Fibroblast of skin of right quadriceps (primary cell): ENCODE data around the gene KCNK15.

Source experiments
- DNase-seq: peaks from one replicate; pipeline ENCODE4 v3.0.0-alpha.2; 2013

KCNK15 gene

GRCh38 chr20:44715499-44716308 is 30.0 kb upstream of the KCNK15 start:
- no peak for DNase-seq

DNA sequence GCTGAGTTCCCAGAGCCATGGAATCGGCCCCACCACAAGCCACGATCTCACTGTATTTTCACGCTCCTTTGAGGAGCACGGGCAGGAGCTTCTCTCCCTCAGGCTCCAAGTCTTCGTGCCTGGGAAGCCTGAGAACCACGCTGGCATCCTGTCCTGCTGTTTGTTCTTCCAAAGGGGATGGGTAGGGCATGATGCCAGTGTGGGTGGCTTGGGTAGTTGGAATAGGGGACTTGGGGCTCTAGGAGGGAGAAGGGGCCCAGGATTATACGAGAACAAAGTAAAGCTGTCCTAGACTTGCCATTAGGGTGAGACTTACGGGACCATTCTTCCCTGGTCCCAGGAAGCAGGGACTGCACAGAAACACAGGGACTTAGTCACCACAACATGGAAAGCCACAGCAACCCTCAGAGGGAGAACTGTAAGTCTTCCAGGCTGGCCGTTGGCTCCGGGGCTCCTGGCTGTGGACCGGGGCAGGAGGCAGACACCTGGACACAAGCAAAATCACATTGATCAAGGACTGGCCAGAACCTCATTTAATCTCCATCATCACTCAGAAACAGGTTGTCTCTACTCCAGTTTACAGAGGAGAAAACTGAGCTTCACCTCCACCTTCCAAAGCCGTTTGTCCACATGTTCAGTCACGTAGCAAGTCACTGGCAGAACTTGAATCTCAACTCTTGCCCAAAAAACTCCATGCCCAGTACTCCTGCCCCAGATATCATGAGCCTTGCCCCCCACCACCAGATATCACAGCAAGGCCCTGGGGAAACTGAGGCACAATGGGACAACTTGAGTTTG is 29.2 kb upstream of the KCNK15 start:
- DNase-seq, result no peak

GRCh38 chr20:44717986-44718385 is 27.7 kb upstream of the KCNK15 start:
- DNase-seq, result no peak

- no peak for DNase-seq
Observed at GRCh38 chr20:44719841-44720240, 25.8 kb upstream of the KCNK15 start.

DNA sequence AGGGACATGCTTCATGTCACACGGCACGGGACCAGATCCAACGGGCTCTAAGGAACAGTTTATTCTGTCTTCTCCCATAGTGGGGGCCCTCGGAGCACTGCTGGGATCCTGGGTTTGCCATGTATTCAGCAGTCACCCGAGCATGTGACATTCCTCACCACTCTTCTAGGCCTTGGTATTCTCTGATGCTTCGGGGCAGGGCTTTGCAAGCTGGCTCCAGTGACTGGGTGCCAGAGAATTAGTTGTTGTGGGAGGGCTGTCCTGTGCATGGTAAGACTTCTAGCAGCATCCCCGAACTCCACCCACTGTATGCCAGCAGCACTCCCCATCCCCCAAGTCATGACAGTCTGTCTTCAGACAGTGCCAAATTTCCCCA is 25.1 kb upstream of the KCNK15 start:
- peak; percentile 77 for DNase-seq

DNA sequence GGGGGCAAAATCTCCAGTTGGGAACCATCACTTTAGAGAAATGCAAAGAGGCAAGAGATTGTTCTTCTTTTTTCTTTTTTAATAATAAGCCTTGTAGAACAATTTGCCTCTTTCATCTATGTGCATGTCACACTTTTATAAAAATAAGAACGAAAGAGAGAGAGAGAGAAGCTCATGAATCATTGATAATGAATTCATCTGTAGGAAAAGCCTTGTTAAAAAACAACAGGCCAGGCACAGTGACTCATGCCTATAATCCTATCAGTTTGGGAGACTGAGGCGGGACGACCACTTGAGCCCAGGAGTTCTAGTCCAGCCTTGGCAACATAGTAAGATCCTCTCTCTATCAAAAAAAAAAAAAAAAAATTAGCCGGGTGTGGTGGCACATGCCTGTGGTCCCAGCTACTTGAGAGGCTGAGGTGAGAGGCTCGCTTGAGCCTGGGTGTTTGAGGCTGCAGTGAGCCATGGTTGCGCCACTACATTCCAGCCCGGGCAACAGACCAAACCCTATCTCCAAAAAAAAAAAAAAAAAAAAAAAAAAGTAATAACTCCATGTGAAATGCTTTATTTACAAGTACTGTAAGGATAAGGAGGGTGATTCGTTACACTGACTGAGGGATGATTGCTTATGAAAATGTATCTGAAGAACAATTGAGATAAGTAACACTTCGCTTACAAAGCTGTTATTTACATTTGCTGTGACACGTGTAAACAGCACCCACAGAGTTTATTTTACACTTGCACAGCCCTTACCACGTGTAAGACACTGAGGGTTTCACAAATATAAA is 24.5 kb upstream of the KCNK15 start:
- DNase-seq, result peak; percentile 88

- DNase-seq, result no peak
Observed at GRCh38 chr20:44721785-44722054, 23.9 kb upstream of the KCNK15 start.

GRCh38 chr20:44722990-44723389 is 22.7 kb upstream of the KCNK15 start:
- DNase-seq, result no peak

GRCh38 chr20:44723391-44723790 is 22.3 kb upstream of the KCNK15 start:
- DNase-seq, result no peak

DNA sequence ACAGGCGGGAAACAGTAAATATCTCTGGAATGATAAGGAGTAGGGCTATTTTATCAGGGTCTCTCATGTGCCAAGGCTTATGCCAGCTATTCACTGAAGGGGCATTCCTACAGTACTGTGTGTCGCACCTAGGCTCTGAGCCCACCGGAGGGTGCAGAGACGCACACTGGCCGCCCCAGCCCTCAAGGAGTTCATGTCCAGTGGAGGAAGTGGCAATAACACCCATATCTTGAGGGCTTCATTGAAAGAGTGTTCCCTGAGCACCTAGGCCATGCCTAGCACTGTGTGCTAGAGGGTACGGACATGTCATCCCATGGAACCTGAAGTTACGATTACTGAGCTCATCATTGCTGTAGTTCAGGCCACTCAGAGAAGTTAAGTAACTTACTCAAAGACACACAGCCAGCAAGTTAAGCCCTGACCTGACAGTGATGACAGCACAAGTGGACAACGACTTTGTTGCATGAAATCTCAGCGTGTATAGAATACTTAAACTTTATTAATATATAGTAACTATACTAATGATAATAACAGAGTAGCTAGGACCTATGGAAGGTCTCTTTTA is 21.8 kb upstream of the KCNK15 start:
- no peak for DNase-seq

DNA sequence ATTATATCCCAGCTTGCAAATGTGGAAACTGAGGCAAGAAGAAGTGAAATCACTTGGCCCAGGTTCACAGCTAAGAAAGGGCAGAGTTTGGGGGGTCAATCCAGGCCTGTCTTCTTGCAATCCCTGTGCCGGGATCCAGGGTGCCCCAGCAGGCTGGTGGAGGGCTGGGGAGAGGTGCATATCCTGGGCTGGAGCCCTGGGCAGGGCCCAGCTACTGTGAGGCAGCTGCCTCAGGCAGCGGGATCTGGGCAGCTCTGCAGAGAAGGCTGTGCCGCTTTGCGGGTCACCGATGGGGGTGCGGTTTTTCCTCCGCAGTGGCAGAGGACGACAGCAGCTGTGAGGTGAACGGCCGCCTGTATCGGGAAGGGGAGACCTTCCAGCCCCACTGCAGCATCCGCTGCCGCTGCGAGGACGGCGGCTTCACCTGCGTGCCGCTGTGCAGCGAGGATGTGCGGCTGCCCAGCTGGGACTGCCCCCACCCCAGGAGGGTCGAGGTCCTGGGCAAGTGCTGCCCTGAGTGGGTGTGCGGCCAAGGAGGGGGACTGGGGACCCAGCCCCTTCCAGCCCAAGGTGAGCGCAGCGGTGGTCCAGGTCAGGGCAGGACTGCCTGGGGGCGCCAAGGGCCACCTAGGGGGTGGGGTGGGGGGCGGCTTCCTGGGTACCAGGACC is 21.1 kb upstream of the KCNK15 start:
- DNase-seq, result no peak

- no peak for DNase-seq
Observed at GRCh38 chr20:44725837-44726236, 19.8 kb upstream of the KCNK15 start.

- DNase-seq, result no peak
Observed at GRCh38 chr20:44727039-44727438, 18.6 kb upstream of the KCNK15 start.

DNA sequence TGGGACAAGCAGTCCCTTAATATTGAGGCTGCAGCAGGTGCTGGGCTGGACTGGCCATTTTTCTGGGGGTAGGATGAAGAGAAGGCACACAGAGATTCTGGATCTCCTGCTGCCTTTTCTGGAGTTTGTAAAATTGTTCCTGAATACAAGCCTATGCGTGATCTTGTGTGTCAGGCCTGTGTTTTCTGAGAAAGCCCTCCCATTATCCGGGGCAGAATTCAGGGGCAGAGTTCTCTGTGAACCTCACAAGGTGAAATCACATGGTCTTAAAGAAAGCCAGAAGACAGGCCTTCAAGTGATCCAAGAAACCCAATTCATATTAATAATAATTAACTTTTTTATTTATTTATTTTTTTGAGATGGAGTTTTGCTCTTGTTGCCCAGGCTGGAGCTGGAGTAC is 18.0 kb upstream of the KCNK15 start:
- DNase-seq, result no peak

GRCh38 chr20:44728801-44729443 is 16.7 kb upstream of the KCNK15 start:
- peak; percentile 87 for DNase-seq

DNA sequence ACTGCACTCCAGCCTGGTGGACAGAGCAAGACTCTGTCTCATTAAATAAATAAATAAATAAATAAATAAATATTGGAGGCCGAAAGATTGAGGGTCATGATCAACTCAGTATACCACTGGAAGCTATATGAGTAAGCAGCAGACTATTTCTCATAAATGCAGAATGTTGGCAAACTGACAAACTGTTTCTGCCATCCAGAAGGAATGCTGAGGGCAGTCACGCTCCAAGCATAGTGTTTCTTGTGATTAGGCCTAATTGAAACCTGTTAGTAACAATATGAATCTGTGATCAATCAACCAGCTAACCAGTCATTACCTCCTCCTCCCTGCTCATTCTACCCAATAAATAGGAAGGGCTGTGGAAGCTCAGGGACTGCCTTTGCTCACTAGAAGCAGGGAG is 15.2 kb upstream of the KCNK15 start:
- peak; percentile 97 for DNase-seq

- DNase-seq, result no peak
Observed at GRCh38 chr20:44731657-44732056, 14.0 kb upstream of the KCNK15 start.

DNA sequence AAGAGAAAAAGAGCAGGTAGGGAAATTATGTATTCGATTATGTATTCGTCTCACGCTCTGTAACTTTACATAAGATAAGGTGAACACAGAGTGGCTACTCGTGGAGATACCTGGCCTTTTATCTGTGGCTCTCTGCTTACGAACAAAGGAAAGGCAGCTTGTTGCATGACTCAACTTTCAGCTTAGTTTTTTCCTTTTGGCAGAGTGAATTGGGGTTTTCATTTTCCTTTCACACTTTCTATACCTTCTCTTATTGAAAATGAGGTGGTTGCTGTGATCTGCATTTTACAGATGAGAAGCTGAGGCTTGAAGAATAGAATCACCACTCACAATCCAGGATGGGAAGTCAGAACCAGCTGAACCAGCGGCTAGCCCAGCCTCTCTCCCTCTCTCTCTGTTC is 13.3 kb upstream of the KCNK15 start:
- DNase-seq, result no peak

DNA sequence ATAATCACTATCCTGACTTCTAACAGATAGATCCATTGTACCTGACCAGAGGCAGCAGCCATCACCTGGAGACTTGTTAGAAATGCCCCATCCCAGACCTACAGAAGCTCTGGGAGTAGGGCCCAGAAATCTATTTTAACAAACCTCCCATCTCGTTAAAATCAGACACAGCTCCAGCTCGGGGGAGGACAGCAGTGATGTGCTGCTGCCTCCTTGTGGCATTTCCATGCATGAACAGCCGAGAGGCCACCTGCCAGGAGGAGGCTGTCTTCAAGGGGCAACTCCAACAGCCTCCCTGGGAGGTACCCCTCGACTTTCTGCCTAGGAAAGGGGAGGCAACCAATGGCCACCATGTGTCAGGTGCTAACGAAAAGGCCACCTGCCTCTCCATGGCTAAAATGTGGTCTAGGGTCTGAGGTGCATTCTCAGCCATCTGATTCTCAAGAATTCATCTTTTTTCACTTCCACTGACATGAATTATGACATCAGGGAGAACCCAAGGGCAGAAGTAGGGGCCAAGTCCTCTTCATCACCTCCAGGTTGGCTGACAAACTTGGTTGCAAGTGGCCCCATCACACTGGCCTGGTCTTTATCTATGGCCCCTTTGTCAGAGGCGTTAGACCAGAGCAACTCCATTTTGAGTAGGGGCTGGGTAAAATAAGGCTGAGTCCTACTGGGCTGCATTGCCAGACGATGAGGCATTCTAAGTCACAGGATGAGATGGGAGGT is 12.2 kb upstream of the KCNK15 start:
- DNase-seq, result peak; percentile 67

- peak; percentile 75 for DNase-seq
Observed at GRCh38 chr20:44734938-44735337, 10.7 kb upstream of the KCNK15 start.

- no peak for DNase-seq
Observed at GRCh38 chr20:44735816-44736169, 9.9 kb upstream of the KCNK15 start.
